HG03520 (cell line): Measurements from ENCODE around the gene HTRA3.

ENCODE experiments used
- ATAC-seq: cut with Tn5 transposase; IDR thresholded peaks from one replicate; pipeline ENCODE4 v1.9.1; 2021; ENCODE audit warnings: mild to moderate bottlenecking, moderate library complexity; ENCODE audit not compliant: unreplicated experiment

HTRA3 gene

GRCh38 chr4:8278421-8279287, 9.1 kb downstream of the HTRA3 start:
- ATAC-seq, result no peak

DNA sequence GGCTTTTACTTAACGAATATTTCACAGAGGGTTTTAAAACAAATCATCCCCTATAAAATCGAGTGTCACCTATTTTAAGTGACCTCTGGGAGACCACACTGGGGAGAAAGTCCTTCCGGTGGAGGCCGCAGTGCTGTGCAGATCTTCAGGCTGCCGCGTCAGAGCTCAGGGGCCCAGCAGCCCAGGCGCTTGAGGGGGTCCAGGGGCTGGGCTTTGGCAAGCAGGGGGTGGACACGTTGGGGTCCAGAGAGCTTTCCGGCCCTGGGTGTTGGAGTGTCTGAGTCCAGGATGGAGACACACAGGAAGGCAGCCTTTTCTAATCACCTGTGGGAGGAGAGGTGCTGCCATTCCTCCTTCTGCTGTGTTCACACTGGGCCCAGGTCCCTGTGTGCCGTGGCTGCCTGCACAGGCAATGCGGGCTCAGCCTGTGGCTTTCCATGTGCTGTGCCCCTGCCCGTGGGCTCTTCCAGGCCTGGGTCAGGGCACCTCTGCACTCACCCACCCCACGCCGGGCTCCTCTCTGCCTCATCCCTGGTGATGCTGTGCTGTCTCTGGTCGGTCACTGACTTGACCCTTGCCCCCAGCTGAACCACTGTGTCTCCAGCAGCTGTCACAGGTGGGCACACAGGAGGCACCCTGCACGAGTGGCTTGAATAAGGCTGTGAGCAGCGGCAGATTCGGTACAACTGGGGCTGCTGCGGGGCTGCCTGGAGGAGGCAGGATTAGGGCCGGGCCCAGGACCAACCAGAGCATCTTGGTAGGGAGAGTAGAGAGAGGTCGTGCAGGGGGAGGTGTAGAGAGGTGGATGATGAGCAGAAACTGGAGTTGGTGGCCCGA, 10.0 kb downstream of the HTRA3 start:
- ATAC-seq, result no peak

- ATAC-seq, result no peak
These were observed 10.8 kb downstream of the HTRA3 start for GRCh38 chr4:8280158-8280875.

GRCh38 chr4:8280876-8281440, 11.4 kb downstream of the HTRA3 start:
- ATAC-seq, result no peak

DNA sequence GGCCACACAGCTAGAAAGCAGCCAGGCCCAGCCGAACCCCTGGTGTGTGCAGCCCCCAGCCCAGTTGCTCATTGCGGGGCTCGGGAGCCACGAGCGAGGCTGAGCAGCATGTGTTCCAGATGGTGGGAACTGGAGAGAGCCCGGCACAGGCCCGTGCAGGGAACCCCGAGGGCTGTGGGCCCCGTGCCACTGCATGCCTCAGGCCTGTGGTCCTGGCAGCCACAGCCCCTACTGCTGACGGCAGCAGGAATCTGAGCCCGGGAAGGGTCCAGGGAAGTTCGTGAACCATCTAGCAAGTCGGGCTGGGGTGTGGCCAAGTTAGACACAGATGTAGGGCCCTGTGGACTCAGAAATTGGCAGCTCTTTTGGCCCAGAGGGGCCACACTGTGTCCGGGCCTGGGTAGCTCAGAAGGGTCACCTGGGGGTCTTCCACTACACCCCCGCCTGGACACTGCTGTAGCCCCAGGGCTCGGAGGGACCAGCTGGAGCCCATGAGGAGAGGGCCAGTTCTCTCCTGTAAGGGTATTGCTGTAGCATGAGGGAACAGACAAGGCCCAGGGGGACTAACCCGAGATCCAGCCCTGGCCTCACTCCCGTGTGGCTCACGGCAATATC, 12.1 kb downstream of the HTRA3 start:
- no peak for ATAC-seq

DNA sequence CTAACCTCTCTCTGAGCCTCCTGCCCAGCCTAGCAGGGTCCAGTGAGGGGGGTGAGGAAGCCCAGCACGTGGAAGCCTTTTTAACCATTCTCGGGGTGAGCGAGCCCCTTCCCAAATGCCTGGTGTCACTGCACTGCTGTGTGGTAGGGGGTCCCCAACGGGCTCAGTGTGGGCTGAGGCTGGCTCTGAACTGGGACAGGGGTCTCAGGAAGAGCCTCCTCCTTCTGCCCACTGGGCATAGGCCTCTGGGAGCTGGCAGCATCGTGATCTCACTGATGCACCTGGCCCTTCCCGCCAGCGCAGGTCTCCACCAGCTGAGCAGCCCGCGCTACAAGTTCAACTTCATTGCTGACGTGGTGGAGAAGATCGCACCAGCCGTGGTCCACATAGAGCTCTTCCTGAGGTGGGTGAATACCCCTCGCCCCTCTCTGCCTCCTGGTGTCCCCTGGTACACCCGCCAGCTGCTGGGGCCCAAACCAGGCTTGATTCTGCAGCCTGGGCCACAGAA, 12.6 kb downstream of the HTRA3 start:
- no peak for ATAC-seq

- no peak for ATAC-seq
These were observed 13.2 kb downstream of the HTRA3 start for GRCh38 chr4:8282742-8283141.

GRCh38 chr4:8283161-8283560, 13.6 kb downstream of the HTRA3 start:
- ATAC-seq, result no peak

- ATAC-seq, result no peak
These were observed 14.1 kb downstream of the HTRA3 start for GRCh38 chr4:8283631-8284121.

DNA sequence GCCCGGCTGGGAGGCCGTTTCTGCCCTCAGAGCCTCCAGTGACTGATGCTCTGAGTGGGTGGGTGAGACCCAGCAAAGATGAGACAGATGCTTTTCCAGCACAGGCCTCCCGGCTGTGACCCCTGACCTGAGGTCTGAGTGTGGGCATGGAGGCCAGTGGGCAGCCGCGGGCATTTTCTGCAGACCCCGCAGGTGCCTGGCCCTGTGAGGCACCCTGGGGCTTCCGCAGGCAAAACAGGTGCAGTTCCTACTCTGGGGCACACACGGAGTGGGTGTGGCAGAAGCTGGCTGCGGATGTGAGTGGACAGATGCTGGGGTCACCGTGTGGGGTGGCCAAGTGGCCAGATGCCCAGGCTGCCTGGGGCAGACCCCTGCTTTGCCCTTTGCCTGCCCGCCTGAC, 14.8 kb downstream of the HTRA3 start:
- ATAC-seq, result no peak

DNA sequence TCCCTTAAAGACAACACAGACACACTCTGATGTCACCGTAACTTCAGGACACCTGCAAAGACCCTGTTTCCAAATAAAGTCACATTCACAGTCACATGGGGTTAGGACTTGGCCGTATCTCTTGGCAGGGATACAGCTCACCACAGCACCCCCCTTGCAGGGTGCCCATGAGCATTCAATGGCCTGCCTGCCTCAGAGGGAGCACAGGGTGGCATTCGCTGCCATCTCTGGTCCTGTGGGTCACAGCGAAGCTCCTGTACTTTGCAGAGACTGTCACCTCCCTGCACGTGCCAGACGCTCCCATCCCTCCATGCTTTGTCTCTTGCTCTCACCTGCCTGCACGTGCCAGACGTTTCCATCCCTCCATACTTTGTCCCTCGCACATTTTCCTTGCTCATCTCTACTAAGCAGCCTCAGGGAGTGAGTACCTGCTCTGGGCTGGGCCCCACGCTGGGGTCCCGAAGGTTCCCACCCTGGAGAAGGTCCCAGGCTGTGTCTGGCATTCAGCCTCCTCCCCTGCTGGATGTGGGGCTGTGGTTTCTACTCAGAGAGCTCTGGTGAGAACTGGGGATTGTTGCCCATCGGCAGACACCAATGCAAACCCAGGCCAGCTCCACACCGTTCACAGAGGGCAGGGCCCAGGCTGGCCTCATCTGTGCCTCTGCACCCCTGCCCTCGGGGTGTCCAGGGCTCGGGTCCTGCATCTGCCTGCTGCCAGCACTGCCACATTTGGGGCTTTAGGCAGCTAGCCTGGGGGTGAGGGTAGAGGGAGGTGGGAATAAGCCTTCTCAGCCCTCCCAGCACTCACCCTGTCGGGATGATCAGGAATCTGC, 15.8 kb downstream of the HTRA3 start:
- ATAC-seq, result no peak

- ATAC-seq, result no peak
These were observed 16.6 kb downstream of the HTRA3 start for GRCh38 chr4:8285976-8286718.

DNA sequence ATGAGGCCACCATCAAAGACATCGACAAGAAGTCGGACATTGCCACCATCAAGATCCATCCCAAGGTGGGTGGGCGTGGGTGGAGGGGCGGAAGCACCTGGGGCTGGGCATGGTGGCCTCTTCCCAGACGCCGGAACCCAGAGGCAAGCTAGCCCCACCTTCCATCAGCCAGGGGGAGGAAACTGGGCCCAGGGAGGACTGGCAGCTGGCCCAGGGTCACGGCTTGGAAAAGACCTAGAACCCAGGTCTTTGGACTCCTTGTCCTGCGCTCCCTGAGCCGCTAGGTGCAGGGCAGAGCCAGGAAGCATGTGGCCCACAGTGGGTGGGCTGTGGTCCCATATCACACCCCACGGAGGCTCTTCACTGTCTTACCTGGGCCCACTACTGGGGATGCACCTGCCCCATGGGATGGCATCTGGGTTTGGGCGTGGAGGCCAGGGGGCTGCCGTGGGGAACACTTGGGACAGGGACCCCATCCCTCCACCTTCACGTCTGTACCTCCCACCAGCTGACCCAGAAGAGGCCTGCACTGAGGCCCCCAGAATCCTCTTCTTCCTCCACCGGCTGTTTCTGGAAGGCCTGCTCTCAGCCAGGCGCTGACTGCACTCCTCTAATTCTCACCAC, 17.3 kb downstream of the HTRA3 start:
- no peak for ATAC-seq

- ATAC-seq, result no peak
These were observed 18.1 kb downstream of the HTRA3 start for GRCh38 chr4:8287343-8288280.

DNA sequence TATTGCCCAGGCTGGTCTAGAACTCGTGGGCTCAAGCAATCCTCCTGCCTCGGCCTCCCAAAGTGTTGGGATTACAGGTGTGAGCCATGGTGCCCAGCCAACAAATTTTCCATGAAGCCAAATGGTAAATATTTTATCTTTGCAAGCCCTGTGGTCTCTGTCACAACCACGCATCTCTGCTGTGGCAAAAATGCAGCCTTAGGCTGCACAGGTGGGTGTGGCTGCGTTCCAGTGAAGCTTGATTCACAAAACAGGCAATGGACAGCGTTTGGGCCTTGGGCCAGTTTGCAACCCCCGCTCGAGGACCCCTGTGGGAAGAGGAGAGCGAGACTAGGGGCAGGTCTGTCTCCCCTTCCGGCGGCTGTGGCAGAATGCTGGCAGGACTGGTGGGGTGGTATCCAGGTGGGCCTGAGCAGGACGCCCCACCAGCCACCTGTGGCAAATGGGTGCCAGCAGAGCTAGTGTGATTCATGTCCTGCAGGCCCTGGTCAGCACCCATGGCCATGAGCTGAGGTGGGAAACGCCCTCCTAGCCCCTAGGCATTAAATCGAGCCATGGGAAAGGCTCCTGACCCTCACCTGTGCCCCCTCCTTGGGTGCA, 19.7 kb downstream of the HTRA3 start:
- ATAC-seq, result no peak

- no peak for ATAC-seq
These were observed 20.6 kb downstream of the HTRA3 start for GRCh38 chr4:8289956-8290700.
